ENCODE measurements around the gene CETN3. TPM values are rescaled to one million over a fixed set of nuclear protein-coding genes. Genes with fewer than 3 reads are reported as not detected.
"Not testable (repeated sequence)": the region's sequence is repeated elsewhere in the genome, so short reads cannot be mapped to it uniquely, and the experiment has no call there.

Gene CETN3
- total RNA-seq, 2 donors from 2014 or later, result 2.6 to 14.3 TPM

DNA sequence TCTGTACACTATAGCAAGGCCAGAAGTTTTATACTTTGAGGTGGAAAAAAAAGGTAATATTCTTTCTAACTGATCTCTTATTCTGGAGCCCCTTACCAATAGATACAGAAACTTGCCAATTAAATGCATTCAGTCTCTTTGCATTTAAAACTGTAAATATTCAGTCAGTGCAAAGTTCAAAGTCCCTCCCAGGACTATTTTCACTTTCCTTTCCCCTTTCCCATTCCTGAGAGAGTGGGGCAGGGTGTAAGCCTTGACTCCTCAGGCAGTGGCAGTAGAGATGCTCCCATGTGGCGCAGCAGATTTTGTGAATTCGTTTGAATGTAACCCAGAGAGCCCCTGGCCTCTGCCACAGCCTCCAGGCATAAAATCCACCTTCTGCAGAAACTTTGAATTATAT lies 29.9 kb downstream of the CETN3 start:
- no peaks in the 10 kb centered on the region for H3K36me3 ChIP-seq (replicated peaks in 1 of 2; ENCODE audit: insufficient read depth in 1 of 2, low read depth in 2 of 2)
- ATAC-seq, result no peak

DNA sequence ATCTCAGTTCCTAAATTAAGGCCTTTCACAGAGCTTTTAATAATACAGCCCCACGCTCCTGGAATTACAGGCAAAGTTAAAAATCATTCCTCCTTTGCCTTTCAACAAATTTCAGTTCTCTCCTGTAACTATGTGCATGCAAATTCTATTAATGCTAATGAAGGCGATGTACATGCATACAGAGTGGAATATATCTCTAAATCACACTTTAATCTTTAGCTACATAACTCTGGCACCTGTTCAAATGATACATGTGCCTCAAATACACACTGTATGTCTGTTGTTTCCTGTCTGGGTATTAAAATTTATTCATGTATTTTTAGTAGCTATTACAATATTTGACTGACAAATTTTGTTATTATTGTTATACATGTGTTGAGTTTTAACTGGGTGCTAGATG lies 30.8 kb downstream of the CETN3 start:
- Histone ChIP-seq H3K4me1 (no peaks in the 10 kb centered on the region), H3K36me3 (replicated peaks in 1 of 2; ENCODE audit: insufficient read depth in 1 of 2, low read depth in 2 of 2) (no peaks in the 10 kb centered on the region), H3K27ac (no peak overlapping the region), H3K27me3 (no peaks in the 10 kb centered on the region), H3K4me3 (no peak overlapping the region), H3K9me3 (no peaks in the 10 kb centered on the region)
- intact Hi-C loops (cut with DNase I), result no loop called here
- WGBS, 2 donors, result 89 to 91% methylated on average over 2 of the region's 2 CpGs
- DNase-seq (no peak), ATAC-seq (no peak)
- TF ChIP-seq, protein P1, sequence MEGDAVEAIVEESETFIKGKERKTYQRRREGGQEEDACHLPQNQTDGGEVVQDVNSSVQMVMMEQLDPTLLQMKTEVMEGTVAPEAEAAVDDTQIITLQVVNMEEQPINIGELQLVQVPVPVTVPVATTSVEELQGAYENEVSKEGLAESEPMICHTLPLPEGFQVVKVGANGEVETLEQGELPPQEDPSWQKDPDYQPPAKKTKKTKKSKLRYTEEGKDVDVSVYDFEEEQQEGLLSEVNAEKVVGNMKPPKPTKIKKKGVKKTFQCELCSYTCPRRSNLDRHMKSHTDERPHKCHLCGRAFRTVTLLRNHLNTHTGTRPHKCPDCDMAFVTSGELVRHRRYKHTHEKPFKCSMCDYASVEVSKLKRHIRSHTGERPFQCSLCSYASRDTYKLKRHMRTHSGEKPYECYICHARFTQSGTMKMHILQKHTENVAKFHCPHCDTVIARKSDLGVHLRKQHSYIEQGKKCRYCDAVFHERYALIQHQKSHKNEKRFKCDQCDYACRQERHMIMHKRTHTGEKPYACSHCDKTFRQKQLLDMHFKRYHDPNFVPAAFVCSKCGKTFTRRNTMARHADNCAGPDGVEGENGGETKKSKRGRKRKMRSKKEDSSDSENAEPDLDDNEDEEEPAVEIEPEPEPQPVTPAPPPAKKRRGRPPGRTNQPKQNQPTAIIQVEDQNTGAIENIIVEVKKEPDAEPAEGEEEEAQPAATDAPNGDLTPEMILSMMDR (IDR thresholded peaks at IDR 0.05), result no peak
- TF ChIP-seq POLR2A (IDR thresholded peaks at IDR 0.05), result no peak

More for the DNA sequence above, 29.9 kb downstream of the CETN3 start:
- 75 to 83% methylated on average over 2 of the region's 2 CpGs for WGBS, 2 donors
- Histone ChIP-seq H3K27me3 (no peaks in the 10 kb centered on the region), H3K4me1 (no peaks in the 10 kb centered on the region), H3K9me3 (no peaks in the 10 kb centered on the region), H3K27ac (no peak overlapping the region), H3K4me3 (no peak overlapping the region)
- DNase-seq, result no peak
- TF ChIP-seq, protein P1 (IDR thresholded peaks at IDR 0.05), result no peak
- TF ChIP-seq POLR2A (IDR thresholded peaks at IDR 0.05), result no peak
- intact Hi-C loops (cut with DNase I), result no loop called here

DNA sequence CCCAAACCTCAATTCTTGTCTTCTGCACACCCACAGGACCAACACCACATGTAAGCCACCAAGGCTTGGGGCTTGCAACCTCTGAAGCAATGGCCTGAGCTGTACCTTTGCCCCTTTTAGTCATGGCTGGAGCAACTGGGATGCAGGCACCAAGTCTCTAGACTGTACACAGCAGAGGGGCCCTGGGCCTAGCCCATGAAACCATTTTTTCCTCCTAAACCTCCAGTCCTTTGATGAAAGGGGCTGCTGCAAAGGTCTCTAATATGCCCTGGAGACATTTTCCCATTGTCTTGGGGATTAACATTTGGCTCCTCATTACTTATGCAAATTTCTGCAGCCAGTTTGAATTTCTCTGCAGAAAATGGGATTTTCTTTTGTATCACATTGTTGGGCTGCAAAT lies 38.3 kb downstream of the CETN3 start:
- H3K4me3 ChIP-seq; ATAC-seq; intact Hi-C loops (cut with DNase I); H3K27ac ChIP-seq; DNase-seq; H3K4me1 ChIP-seq; H3K36me3 ChIP-seq (replicated peaks in 1 of 2; ENCODE audit: insufficient read depth in 1 of 2, low read depth in 2 of 2); H3K27me3 ChIP-seq: not testable (repeated sequence)
- peaks cover 0 to 11% (median 0%) of the 10 kb centered on the region in 3 donors for H3K9me3 ChIP-seq

DNA sequence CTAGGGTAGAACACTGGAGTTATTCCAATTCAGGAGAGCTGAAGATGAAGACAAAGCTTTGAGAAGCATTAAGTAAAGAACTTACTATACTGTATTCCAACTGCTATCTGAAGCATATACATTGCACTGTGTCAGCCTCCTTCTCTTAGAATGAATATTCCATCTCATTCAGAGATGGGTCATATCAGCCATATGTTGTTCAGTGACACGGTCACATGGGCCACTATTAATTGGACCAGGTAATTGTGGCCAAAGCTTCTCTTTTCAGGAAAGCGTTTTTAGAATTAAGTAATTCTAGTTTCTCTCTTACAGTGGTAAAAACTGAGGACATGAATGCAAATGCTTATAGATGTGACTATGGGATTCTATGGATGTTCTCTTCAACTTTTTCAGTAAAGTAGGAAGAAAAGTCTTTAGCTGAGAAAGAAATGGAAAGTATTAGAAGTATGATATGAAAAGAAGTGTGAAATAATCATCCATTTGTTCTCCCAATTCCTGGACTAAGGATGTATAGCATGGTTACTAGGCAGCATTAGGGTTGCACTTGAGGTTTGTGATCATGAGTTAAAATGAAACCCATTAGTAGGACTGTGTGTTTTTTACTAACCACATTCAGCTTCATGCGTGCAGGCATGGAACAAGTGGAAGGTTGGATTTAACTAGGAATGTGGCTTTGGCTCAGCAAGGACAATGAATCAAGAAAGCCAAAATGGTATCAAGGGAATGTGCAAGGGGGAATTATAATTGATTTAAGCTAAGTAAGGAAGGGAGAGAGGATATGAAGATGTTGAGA lies 40.9 kb downstream of the CETN3 start:
- Histone ChIP-seq H3K4me3 (no peak overlapping the region), H3K9me3 (peaks cover 0 to 11% (median 0%) of the 10 kb centered on the region in 3 donors), H3K27me3 (no peaks in the 10 kb centered on the region), H3K27ac (no peak overlapping the region), H3K4me1 (no peaks in the 10 kb centered on the region), H3K36me3 (replicated peaks in 1 of 2; ENCODE audit: insufficient read depth in 1 of 2, low read depth in 2 of 2) (no peaks in the 10 kb centered on the region)
- intact Hi-C loops (cut with DNase I), result no loop called here
- DNase-seq (no peak), ATAC-seq (no peak)
- WGBS, 2 donors, result 78 to 79% methylated on average over 3 of the region's 3 CpGs
- TF ChIP-seq POLR2A (IDR thresholded peaks at IDR 0.05), result no peak
- TF ChIP-seq, protein P1 (IDR thresholded peaks at IDR 0.05), result no peak

DNA sequence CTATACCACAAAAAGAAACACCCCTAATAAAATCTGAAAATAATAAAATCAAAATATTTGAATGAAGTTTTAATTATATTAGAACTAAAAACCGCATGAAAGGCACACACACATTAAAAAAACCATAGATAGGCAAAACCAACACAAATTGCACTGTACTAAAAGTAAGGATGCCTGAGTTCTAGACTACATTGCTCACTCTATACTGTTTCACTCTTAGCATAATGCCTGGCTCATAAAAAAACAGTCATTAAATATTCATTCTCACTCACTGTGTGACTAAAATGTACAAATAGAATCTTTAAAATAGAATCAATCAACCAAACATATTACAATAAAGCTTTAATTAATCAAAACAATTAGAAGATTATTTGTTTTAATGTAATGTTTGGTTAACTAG lies 41.7 kb downstream of the CETN3 start:
- H3K36me3 ChIP-seq (replicated peaks in 1 of 2; ENCODE audit: insufficient read depth in 1 of 2, low read depth in 2 of 2), result no peaks in the 10 kb centered on the region
- no peak for ATAC-seq
- H3K9me3 ChIP-seq, result peaks cover 0 to 11% (median 0%) of the 10 kb centered on the region in 3 donors
- 47 to 54% methylated on average over 1 of the region's 1 CpG for WGBS, 2 donors
- H3K27me3 ChIP-seq, result no peaks in the 10 kb centered on the region
- TF ChIP-seq, protein P1 (IDR thresholded peaks at IDR 0.05), result no peak
- TF ChIP-seq POLR2A (IDR thresholded peaks at IDR 0.05), result no peak
- no peak overlapping the region for H3K27ac ChIP-seq
- no peaks in the 10 kb centered on the region for H3K4me1 ChIP-seq
- intact Hi-C loops (cut with DNase I), result no loop called here
- DNase-seq, result no peak
- H3K4me3 ChIP-seq, result no peak overlapping the region

Data from body of pancreas (tissue), 4 donors.